Hepatocyte (in vitro differentiated cells): ENCODE measurements around the gene SUPT3H. TPM values are rescaled to one million over a fixed set of nuclear protein-coding genes. Genes with fewer than 3 reads are reported as not detected.

Experiments used
- DNase-seq: peaks from one replicate; pipeline ENCODE4 v3.0.0-alpha.2; 2016; ENCODE audit warnings: low spot score
- H2AFZ ChIP-seq: fragments of 200-600 bp; sonication (generic); 2 replicates; pipeline ENCODE4 v1.6.0; 2016; ENCODE audit warnings: antibody characterized with exemption, mild to moderate bottlenecking
- H3K27ac ChIP-seq: fragments of 200-600 bp; sonication (generic); 2 replicates; pipeline ENCODE4 v1.5.1; 2016; ENCODE audit warnings: mild to moderate bottlenecking
- H3K27me3 ChIP-seq: fragments of 200-600 bp; sonication (generic); 2 replicates; pipeline ENCODE4 v1.6.1; 2016
- H3K36me3 ChIP-seq: fragments of 200-600 bp; sonication (generic); replicated peaks from 2 replicates; pipeline ENCODE4 v1.5.1; 2016; ENCODE audit warnings: low read depth; ENCODE audit not compliant: insufficient read depth
- H3K4me1 ChIP-seq: fragments of 200-600 bp; sonication (generic); 2 replicates; pipeline ENCODE4 v1.5.1; 2016; ENCODE audit warnings: mild to moderate bottlenecking, moderate library complexity; ENCODE audit not compliant: insufficient read depth
- H3K4me2 ChIP-seq: fragments of 200-600 bp; sonication (generic); 2 replicates; pipeline ENCODE4 v1.6.0; 2016
- H3K4me3 ChIP-seq: fragments of 200-600 bp; sonication (generic); 2 replicates; pipeline ENCODE4 v1.5.1; 2016; ENCODE audit warnings: mild to moderate bottlenecking
- H3K79me2 ChIP-seq: fragments of 200-600 bp; sonication (generic); 2 replicates; pipeline ENCODE4 v1.6.0; 2017; ENCODE audit warnings: mild to moderate bottlenecking
- H3K9me2 ChIP-seq: fragments of 200-600 bp; sonication (generic); replicated peaks from 2 replicates; pipeline ENCODE4 v1.6.0; 2017; ENCODE audit warnings: mild to moderate bottlenecking; ENCODE audit not compliant: insufficient read depth
- H3K9me3 ChIP-seq: fragments of 200-600 bp; sonication (generic); 2 replicates; pipeline ENCODE4 v1.5.1; 2016; ENCODE audit warnings: low read depth, mild to moderate bottlenecking
- H4K20me1 ChIP-seq: fragments of 200-600 bp; sonication (generic); 2 replicates; pipeline ENCODE4 v1.6.0; 2016; ENCODE audit warnings: mild to moderate bottlenecking; ENCODE audit not compliant: insufficient read depth, poor library complexity, severe bottlenecking
- EZH2 ChIP-seq: fragments of 200-600 bp; sonication (generic); IDR thresholded peaks from 2 replicates; pipeline ENCODE4 v1.6.1; 2016; ENCODE audit warnings: antibody characterized with exemption, mild to moderate bottlenecking, borderline replicate concordance
- EZH2phosphoT487 ChIP-seq: fragments of 200-600 bp; sonication (generic); IDR thresholded peaks from one replicate; pipeline ENCODE4 v1.6.1; 2018; ENCODE audit warnings: antibody characterized with exemption, mild to moderate bottlenecking, low read depth, moderate library complexity; ENCODE audit not compliant: unreplicated experiment, severe bottlenecking
- WGBS: methylation state at CpG from one replicate; pipeline ENCODE4 v1.1.6; 2016; ENCODE audit warnings: low lambda C conversion rate; ENCODE audit errors: missing lambda C conversion rate; 5-methylcytosine and 5-hydroxymethylcytosine counted together
- polyA plus RNA-seq: library from polyadenylated mRNA; unstranded; fragments of >200 nt; fragmentation: Nextera tagmentation; extraction: Ambion mirVana; gene quantifications from 2 replicates; pipeline ENCODE4 v1.2.1, GENCODE V29; 2016
- total RNA-seq: library from RNA; depleted of rRNA; stranded (reverse); fragments of >200 nt; gene quantifications from 2 replicates; pipeline ENCODE4 v1.2.3, GENCODE V29; 2014
- TF ChIP-seq, protein P1 (sequence below): fragments of 200-600 bp; sonication (generic); IDR thresholded peaks from 2 replicates; pipeline ENCODE4 v1.5.1; 2016; ENCODE audit warnings: antibody characterized with exemption, mild to moderate bottlenecking; ENCODE audit not compliant: poor library complexity

Gene SUPT3H
- total and polyA plus RNA-seq, 2 experiments from 2014 or later = 6.8 to 7.7 TPM

DNA sequence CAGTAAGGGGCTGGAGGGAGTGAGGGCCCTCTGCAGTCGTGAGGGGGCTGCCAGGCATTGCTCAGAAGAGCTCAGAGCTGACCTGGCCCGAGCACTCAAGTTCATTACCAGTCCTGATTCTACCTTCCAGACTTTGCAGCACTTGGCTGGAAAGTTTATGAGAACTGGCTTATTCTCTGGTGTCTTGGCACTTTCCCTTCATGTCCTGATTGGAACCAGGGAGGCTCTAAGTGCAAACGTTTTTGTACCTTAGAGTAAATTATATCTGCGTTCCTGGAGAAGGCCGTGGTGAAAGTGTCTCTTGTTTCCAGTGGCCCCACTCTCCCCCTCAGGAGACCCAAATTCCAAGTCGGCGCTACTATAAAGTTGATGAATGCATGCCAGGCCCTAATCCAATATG, 587.9 kb downstream of the SUPT3H start:
- H3K79me2 ChIP-seq = no peaks in the 10 kb centered on the region
- no peak overlapping the region for H2AFZ ChIP-seq
- 60% methylated on average over 7 of the region's 7 CpGs for WGBS
- no peaks in the 10 kb centered on the region for H4K20me1 ChIP-seq
- no peak for DNase-seq
- no peaks in the 10 kb centered on the region for H3K36me3 ChIP-seq
- no peaks in the 10 kb centered on the region for H3K4me1 ChIP-seq
- H3K4me3 ChIP-seq = no peak overlapping the region
- TF ChIP-seq EZH2phosphoT487 = no peak
- TF ChIP-seq, protein P1, sequence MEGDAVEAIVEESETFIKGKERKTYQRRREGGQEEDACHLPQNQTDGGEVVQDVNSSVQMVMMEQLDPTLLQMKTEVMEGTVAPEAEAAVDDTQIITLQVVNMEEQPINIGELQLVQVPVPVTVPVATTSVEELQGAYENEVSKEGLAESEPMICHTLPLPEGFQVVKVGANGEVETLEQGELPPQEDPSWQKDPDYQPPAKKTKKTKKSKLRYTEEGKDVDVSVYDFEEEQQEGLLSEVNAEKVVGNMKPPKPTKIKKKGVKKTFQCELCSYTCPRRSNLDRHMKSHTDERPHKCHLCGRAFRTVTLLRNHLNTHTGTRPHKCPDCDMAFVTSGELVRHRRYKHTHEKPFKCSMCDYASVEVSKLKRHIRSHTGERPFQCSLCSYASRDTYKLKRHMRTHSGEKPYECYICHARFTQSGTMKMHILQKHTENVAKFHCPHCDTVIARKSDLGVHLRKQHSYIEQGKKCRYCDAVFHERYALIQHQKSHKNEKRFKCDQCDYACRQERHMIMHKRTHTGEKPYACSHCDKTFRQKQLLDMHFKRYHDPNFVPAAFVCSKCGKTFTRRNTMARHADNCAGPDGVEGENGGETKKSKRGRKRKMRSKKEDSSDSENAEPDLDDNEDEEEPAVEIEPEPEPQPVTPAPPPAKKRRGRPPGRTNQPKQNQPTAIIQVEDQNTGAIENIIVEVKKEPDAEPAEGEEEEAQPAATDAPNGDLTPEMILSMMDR = no peak
- no peak for TF ChIP-seq EZH2
- H3K9me2 ChIP-seq = no peaks in the 10 kb centered on the region
- no peak overlapping the region for H3K27ac ChIP-seq
- no peaks in the 10 kb centered on the region for H3K9me3 ChIP-seq
- no peak overlapping the region for H3K4me2 ChIP-seq
- no peaks in the 10 kb centered on the region for H3K27me3 ChIP-seq

DNA sequence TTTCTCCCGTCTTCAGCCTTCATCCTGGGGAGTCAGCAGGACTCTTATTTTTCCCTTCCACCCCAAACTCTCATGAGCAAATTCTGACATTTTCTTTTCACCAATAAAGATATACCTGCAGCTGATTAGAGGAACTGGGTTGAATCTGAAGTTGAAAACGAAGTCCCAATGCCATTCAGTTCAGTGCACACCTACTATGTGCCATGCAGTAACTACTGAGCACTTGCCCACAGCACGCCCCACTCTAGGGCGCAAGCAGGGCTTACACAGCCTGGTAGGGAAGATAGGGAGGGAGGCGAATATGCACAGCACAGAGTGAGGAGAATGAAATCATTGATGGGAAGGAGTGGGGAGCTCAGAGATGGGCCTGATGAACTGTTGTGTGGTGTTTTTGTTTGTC, 588.7 kb downstream of the SUPT3H start:
- H3K4me3 ChIP-seq = no peak overlapping the region
- H3K27ac ChIP-seq = no peak overlapping the region
- no peaks in the 10 kb centered on the region for H3K4me1 ChIP-seq
- no peak overlapping the region for H3K4me2 ChIP-seq
- no peaks in the 10 kb centered on the region for H3K9me3 ChIP-seq
- H3K9me2 ChIP-seq = no peaks in the 10 kb centered on the region
- no peaks in the 10 kb centered on the region for H3K27me3 ChIP-seq
- H2AFZ ChIP-seq = no peak overlapping the region
- no peaks in the 10 kb centered on the region for H3K79me2 ChIP-seq
- no peaks in the 10 kb centered on the region for H3K36me3 ChIP-seq
- TF ChIP-seq EZH2phosphoT487 (no peak), EZH2 (no peak)
- TF ChIP-seq, protein P1 = no peak
- WGBS = 87% methylated on average over 5 of the region's 5 CpGs
- H4K20me1 ChIP-seq = no peaks in the 10 kb centered on the region
- DNase-seq = no peak

GRCh38 chr6:44788387-44788981, 589.2 kb downstream of the SUPT3H start:
- Histone ChIP-seq H3K4me2 (no peak overlapping the region), H3K9me2 (no peaks in the 10 kb centered on the region), H4K20me1 (no peaks in the 10 kb centered on the region), H3K27ac (peak overlapping the region; percentile 59), H3K27me3 (no peaks in the 10 kb centered on the region), H3K4me3 (no peak overlapping the region), H3K4me1 (no peaks in the 10 kb centered on the region), H2AFZ (no peak overlapping the region), H3K9me3 (no peaks in the 10 kb centered on the region), H3K36me3 (no peaks in the 10 kb centered on the region), H3K79me2 (no peaks in the 10 kb centered on the region)
- WGBS = 65% methylated on average over 10 of the region's 10 CpGs
- TF ChIP-seq EZH2 = no peak
- TF ChIP-seq, protein P1 = no peak
- no peak for TF ChIP-seq EZH2phosphoT487
- DNase-seq = no peak
